ENCODE results near the gene UBALD1. TPM values are rescaled to one million over a fixed set of nuclear protein-coding genes. Genes with fewer than 3 reads are reported as not detected.
"Not testable (repeated sequence)": the region's sequence is repeated elsewhere in the genome, so short reads cannot be mapped to it uniquely, and the experiment has no call there.

The UBALD1 gene
- total RNA-seq, 1 experiment from 2014 or later: 29.4 TPM

DNA sequence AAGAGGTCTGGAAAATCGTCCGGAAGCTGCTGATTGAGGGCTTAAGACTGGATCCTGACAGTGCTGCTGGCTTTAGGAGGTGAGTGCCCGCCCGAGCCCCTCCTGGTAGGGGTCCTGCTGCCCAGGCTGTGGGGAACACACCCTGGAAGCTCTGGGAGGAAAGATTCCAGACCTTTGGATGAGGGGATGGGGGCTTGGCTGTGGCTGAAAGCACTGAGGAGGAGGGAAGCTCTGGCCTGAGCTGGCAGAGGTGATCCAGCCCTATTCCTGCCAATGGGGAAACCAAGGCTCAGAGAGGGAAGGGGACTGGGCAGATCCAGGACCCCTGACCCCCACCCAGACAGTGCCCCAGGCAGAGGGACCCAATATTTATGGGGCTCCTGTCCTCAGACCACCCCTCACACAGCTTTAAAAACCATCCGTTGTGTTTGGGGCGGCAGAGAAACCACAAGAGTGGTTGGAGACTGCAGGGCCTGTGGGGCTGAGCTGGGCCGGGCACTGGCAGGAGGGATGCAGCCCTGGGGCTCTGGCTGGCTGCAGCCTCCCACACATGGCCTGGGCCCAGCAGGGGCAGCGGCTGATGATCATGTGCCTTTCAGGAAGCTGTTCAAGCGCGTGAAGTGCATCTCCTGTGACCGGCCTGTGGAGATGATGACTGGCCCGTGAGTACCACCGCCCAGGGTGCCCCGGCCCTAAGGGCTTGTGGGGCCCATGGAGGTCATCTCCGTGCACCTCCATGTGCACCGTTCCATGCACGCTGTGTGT lies 22.8 kb downstream of the UBALD1 start:
- H3K36me3 ChIP-seq: no peaks in the 10 kb centered on the region
- no peak overlapping the region for H3K4me3 ChIP-seq
- peaks cover 2% of the 10 kb centered on the region; the same call in 1 of the 2 replicates for H3K9me3 ChIP-seq
- DNase-seq: no peak
- H3K27me3 ChIP-seq: no peaks in the 10 kb centered on the region

DNA sequence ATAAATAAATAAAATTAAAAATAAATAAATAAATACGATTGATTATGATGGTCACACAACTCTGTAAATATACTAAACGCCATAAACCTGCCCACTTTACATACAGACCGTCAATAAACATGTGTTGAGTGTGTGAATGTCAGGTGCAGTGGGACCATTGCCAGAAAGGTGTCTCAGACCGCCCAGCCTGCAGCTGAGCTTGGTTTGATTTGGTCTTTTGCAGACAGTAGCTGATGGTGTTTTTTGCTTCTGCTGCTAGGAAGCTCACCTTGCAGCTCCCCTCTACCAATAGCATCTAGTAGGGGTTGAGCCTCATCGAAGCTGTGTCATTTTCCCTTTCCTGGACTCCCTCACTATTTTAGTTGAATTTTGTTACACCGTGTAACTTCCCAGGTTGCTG lies 23.5 kb downstream of the UBALD1 start:
- Histone ChIP-seq H3K36me3 (no peaks in the 10 kb centered on the region), H3K4me3 (no peak overlapping the region), H3K9me3 (peaks cover 2% of the 10 kb centered on the region; the same call in 1 of the 2 replicates), H3K27me3 (peaks cover 3% of the 10 kb centered on the region; the same call in 1 of the 2 replicates)
- no peak for DNase-seq

DNA sequence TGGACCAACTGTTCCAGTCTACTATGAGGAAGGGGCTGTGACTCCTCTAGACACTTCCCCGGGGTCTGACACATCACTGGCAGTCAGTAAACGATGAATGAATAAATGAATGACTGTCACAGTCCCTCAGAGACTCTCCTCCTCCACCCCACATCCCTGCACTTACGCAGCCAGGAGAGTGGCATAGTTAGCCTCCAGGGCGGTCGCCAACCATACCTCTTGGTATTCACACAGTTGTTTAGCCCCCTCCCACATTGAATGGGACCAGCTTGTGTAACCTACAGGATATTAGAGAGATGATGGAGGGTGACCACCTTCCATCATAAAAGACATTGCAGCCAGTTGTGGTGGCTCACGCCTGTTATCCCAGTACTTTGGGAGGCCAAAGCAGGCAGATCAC lies 25.7 kb downstream of the UBALD1 start:
- DNase-seq: no peak
- H3K36me3 ChIP-seq: no peaks in the 10 kb centered on the region
- H3K27me3 ChIP-seq: peaks cover 10% of the 10 kb centered on the region; the same call in 1 of the 2 replicates
- no peak overlapping the region for H3K4me3 ChIP-seq
- H3K9me3 ChIP-seq: peaks cover 2% of the 10 kb centered on the region; the same call in 1 of the 2 replicates

DNA sequence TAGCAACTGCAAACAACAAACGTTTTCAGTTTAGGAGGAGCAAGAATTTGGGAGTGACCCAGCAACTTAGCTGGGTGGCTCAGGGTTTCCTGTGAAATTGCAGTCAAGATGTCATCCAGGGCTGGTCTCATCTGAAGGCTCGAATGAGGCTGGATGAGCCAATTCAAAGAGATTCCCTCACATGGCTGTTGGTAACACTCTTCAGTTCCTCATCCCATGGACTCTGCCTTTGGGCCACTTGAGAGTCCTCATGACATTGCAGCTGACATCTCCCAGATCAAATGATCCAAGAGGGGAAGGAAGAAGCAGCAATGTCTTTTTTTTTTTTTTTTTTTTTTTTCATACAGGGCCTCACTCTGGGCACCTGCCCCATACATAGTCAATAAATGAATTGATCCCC lies 26.3 kb downstream of the UBALD1 start:
- Histone ChIP-seq H3K9me3 (peaks cover 2% of the 10 kb centered on the region; the same call in 1 of the 2 replicates), H3K4me3 (no peak overlapping the region), H3K36me3 (no peaks in the 10 kb centered on the region), H3K27me3 (peaks cover 10% of the 10 kb centered on the region; the same call in 1 of the 2 replicates)
- no peak for DNase-seq

DNA sequence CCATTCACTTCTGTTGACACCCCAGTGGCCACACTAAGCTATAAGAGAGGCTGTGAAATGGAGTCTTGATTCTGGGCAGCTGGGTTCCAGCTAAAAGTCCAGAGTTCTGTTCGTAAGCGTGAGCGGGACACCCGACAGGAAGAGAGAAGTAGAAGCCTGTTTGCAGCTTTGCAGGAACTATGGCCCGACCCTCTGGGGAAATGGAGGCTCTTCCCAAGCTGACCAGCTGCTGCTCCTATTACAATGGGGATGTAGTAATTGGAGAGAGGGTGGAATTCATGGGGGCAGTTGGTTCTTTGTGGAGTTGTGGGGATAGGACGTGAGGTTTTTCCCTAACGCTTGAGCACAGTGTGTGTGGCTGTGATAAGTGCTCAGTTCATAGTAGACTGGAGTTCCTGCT lies 28.4 kb downstream of the UBALD1 start:
- Histone ChIP-seq H3K4me3 (no peak overlapping the region), H3K36me3 (no peaks in the 10 kb centered on the region), H3K27me3 (peaks cover 10% of the 10 kb centered on the region; the same call in 1 of the 2 replicates), H3K9me3 (peaks cover 2% of the 10 kb centered on the region; the same call in 1 of the 2 replicates)
- no peak for DNase-seq

DNA sequence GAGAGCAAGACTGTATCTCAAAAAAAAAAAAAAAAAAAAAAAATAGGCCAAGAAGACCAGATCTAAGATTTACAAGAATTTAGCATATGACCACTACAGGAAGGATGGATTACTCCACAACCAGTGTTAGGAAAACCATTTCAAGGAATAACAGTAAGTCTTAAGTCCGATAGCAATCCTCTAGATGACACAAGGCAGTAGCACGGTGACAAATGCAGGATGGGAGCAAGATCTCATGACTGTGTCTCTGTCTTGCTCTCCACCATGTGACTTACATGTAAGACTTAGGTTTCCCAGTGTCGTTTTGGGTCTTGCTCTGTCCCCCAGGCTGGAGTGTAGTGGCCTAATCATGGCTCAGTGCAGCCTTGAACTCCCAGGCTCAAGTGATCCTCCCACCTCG lies 30.8 kb downstream of the UBALD1 start:
- peaks cover 10% of the 10 kb centered on the region; the same call in 1 of the 2 replicates for H3K27me3 ChIP-seq
- no peak for DNase-seq
- H3K9me3 ChIP-seq: peaks cover 2% of the 10 kb centered on the region; the same call in 1 of the 2 replicates
- no peaks in the 10 kb centered on the region for H3K36me3 ChIP-seq
- H3K4me3 ChIP-seq: no peak overlapping the region

DNA sequence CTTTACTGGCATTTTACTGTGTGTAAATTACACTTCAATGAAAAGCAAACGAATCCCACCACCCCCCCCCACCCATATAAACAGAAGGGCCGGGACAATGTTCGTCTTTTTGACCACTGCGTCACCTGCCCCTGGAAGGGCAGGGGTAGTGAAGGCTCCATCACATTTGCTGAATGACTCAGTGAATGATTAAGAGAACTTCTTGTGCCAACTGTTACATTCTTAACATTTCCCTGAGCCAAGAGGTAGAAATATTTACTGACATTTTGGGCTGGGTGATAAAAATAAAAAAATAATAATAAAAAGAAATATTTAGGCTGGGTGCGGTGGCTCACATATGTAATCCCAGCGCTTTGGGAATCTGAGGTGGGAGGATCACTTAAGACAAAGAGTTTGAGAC lies 34.4 kb downstream of the UBALD1 start:
- Histone ChIP-seq H3K27me3 (no peaks in the 10 kb centered on the region), H3K36me3 (no peaks in the 10 kb centered on the region), H3K9me3 (no peaks in the 10 kb centered on the region), H3K4me3 (no peak overlapping the region)
- no peak for DNase-seq

DNA sequence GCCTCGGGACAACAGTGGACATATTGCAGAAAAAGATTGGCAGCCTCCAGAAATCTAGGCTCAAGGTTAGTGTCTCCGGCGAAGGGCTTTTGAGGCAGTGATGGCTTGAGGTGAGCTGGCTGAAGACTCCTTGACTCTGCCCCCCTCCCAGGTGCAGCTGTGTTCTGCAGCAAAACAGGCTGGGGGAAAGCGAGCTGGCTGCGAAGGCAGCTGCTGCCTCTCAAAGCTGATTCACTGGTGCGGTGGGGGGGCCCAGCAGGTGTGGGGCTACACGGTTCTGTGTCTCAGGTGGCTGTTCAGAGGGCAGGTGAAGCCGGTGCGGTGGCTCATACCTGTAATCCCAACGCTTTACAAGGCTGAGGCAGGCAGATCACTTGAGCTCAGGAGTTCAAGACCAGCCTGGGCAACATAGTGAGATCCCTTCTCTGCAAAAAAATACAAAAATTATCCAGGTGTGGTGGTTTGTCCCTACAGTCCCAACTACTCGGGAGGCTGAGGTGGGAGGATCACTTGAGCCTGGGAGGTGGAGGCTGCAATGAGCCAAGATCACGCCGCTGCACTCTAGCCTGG lies 35.6 kb downstream of the UBALD1 start:
- no peak for DNase-seq
- no peaks in the 10 kb centered on the region for H3K9me3 ChIP-seq

DNA sequence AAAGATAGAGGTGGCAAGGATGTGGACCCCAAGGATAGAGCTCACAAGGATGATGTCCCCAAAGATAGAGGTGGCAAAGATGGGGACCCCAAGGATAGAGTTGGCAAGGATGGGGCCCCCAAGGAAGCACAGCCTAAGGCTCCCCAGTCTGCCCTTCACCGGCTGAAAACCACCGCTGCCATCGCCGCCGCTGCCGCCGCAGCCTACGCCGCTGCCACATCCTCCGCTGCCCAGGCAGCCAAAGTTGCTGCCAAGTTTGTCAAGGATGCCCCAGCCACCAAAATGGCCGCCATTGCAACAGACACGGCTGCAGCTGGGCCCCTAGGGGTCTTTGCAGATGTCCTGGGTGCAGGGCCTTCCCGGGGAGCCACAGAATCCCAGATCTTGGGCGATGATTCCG lies 38.7 kb downstream of the UBALD1 start:
- DNase-seq: no peak
- H3K36me3 ChIP-seq: no peaks in the 10 kb centered on the region
- no peak overlapping the region for H3K4me3 ChIP-seq
- H3K27me3 ChIP-seq: no peaks in the 10 kb centered on the region
- no peaks in the 10 kb centered on the region for H3K9me3 ChIP-seq

More for the DNA sequence above, 35.6 kb downstream of the UBALD1 start:
- Histone ChIP-seq H3K27me3 (no peaks in the 10 kb centered on the region), H3K4me3 (no peak overlapping the region), H3K36me3 (no peaks in the 10 kb centered on the region)

DNA sequence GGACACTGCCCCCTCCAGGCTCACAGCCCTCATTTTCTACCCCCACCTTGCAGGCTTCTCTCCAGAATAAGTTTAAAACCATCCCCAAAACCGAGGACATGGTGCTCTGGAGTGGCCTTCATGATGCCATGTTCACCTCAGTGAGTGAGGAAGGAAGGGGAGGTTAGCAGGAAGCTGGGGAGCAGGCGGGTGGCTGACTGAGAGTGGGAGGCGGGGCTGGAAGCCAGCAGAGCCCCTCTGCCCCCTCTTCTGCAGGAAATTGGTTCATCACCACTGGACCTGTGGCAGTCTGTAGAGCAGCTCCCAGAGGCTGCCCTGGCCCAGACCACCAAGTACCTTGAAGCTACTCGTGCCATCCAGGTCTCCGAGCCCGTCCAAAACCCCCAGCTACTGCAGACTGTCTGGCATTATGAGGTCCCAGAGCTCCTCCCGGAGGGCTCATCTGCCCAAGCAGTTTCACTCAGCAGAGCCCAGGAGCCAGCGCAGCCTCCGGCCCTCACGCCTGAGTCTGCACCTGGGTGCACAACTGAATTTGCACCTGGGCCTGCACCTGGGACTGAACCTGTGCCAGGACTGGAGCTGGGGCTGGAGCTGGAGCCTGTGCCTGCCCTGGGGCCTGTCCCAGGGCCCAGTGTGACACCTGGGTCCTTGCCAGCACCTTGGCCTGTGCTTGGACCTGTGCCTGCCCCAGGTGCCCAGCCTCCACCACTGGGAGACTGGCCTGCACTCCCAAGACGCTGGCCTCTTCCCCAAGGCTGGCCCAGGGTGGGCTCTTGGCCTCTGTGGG lies 39.6 kb downstream of the UBALD1 start:
- Histone ChIP-seq H3K9me3 (no peaks in the 10 kb centered on the region), H3K36me3 (no peaks in the 10 kb centered on the region), H3K27me3 (no peaks in the 10 kb centered on the region), H3K4me3 (no peak overlapping the region)
- no peak for DNase-seq

DNA sequence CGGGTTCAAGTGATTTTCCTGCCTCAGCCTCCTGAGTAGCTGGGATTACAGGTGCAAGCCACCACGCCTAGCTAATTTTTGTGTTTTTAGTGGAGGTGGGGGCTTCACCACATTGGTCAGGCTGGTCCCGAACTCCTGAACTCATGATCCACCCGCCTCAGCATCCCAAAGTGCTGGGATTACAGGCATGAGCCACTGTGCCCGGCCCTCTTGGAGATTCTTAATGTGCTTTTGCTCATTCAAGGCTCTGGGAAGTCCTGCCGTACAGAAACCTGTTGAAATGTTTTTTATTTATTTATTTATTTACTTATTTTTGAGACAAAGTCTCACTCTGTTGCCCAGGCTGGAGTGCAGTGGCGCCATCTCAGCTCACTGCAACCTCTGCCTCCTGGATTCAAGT lies 40.8 kb downstream of the UBALD1 start:
- not testable (repeated sequence) for H3K4me3 ChIP-seq, H3K9me3 ChIP-seq, H3K27me3 ChIP-seq, DNase-seq, H3K36me3 ChIP-seq

DNA sequence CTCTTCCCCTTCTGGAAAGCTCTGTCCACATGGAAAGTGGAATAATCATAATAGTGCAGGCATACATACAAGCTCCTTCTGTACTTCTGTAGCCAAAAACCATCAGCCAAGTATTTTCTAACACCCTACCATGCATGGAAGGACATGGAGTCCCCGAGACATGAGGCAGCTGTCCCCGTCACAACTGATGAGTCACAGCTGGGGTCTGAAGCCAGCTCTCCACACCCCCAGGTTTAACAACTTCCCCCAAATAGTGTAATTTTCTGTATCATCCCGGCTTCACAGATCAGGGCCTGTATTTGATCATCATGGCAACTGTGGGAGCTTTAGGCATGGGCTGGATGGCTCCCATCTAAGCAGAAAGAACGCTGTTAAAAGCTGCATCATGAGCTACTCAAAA lies 42.0 kb downstream of the UBALD1 start:
- no peak for DNase-seq
- no peaks in the 10 kb centered on the region for H3K9me3 ChIP-seq
- no peaks in the 10 kb centered on the region for H3K36me3 ChIP-seq
- H3K27me3 ChIP-seq: no peaks in the 10 kb centered on the region
- no peak overlapping the region for H3K4me3 ChIP-seq

DNA sequence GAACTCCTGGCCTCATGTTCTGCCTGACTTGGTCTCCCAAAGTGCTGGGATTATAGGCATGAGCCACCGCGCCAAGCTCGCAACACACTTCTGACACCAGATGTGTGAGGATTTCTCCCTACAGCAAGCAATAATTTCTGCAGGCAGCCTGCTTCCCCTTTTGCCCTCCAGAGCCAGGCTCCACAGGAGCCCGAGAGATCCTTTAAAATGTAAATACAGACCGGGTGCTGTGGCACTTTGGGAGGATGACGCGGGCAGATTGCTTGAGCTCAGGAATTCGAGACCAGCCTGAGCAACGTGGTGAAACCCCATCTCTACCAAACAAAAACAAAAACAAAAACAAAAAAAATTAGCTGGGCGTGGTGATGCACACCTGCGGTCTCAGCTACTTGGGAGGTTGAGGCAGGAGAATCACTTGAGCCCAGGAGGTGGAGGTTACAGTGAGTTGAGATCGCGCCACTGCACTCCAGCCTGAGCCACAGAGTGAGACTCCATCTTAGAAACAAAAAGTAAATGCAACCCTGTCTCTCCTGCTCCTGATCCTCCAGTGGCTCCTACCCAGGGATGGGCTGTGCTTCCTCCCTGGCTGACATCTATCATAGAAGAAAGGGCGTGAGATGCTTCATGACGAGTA lies 43.9 kb downstream of the UBALD1 start:
- Histone ChIP-seq H3K36me3 (no peaks in the 10 kb centered on the region), H3K9me3 (no peaks in the 10 kb centered on the region), H3K27me3 (no peaks in the 10 kb centered on the region), H3K4me3 (no peak overlapping the region)
- DNase-seq: no peak

DNA sequence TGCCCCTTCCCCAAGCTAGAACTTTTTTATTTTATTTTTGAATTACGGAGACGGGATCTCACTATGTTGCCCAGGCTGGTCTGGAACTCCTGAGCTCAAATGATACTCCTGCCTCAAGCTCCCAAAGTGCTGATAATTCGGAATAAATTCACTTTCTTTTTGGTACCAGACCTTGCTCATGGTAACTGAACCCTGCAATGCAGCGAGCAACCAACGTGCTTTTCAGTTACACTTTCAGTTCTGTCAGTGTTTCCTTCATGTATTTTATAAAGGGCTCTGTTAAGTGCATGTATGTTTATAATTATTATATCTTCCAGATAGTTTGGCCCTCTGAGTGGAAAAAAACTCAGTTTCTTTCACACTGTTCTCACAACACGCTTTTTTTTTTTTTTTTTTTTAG lies 44.6 kb downstream of the UBALD1 start:
- Histone ChIP-seq H3K27me3 (no peaks in the 10 kb centered on the region), H3K4me3 (no peak overlapping the region), H3K9me3 (no peaks in the 10 kb centered on the region), H3K36me3 (no peaks in the 10 kb centered on the region)
- no peak for DNase-seq

DNA sequence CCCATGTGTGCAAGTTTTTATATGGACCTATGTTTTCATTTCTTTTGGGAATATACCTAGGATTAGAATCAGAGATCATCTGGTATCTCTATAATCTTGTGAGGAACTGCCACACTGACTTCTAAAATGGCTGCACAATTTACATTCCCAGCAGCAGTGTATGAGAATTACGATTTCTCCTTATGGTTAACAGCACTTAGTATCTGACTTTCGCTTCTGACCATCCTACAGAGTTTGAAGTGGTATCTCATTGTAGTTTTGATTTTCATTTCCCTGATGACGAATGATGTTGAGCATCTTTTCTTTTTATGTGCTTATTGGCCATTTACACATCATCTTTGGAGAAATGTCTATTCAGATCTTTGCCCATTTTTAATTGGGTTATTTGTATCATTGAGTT lies 48.5 kb downstream of the UBALD1 start:
- no peak for DNase-seq
- Histone ChIP-seq H3K9me3 (no peaks in the 10 kb centered on the region), H3K4me3 (no peak overlapping the region)

DNA sequence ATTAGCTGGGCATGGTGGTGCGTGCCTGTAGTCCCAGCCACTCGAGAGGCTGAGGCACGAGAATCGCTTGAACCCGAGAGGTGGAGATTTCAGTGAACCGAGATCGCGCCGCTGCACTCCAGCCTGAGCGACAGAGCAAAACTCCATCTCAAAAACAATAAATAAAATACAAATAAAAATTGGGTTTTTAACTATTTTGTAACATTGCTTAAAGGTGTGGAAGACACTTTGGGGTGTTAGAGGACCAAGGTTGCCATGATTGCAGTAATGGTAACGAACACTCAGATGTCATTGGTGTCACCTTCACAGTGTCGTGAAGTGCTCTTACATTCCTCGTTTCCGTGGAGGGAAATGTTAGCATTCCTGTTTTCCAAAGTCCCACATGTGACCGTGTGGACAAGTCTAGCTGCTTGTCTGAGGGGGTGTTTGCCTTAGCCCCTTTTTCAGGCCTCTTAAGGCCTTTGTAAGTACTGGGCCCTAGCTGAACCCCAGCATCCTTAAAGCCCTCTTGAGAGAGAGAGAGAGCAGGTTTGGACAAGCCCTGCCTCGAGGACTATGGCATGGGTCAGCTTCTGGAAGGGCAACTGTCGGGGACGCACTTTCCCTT lies 49.9 kb downstream of the UBALD1 start:
- no peak for DNase-seq
- H3K9me3 ChIP-seq: no peaks in the 10 kb centered on the region
- no peak overlapping the region for H3K4me3 ChIP-seq
- no peaks in the 10 kb centered on the region for H3K36me3 ChIP-seq
- H3K27me3 ChIP-seq: no peaks in the 10 kb centered on the region

More for the DNA sequence above, 48.5 kb downstream of the UBALD1 start:
- H3K36me3 ChIP-seq: no peaks in the 10 kb centered on the region
- H3K27me3 ChIP-seq: no peaks in the 10 kb centered on the region
